IPS DF 6.9 (cell line): ENCODE measurements around the gene TMEM108.
A peak's percentile ranks its signal among the peaks of the same experiment; 100 is the strongest.

Experiments used
- DNase-seq: peaks from one replicate; pipeline ENCODE4 v3.0.0-alpha.2; 2013; ENCODE audit warnings: low read depth, low spot score
- H3K27ac ChIP-seq: one replicate; pipeline ENCODE4 v1.5.1; 2013; ENCODE audit warnings: low read length, control low read depth
- H3K27me3 ChIP-seq: 2 replicates; pipeline ENCODE4 v1.6.1; 2013; ENCODE audit warnings: mild to moderate bottlenecking, low read length; ENCODE audit not compliant: control insufficient read depth, insufficient read depth
- H3K36me3 ChIP-seq: 2 replicates; pipeline ENCODE4 v1.6.1; 2013; ENCODE audit warnings: low read length; ENCODE audit not compliant: control insufficient read depth, insufficient read depth
- H3K4me1 ChIP-seq: 2 replicates; pipeline ENCODE4 v1.6.1; 2013; ENCODE audit warnings: low read length; ENCODE audit not compliant: control insufficient read depth, insufficient read depth
- H3K4me3 ChIP-seq: 2 replicates; pipeline ENCODE4 v1.5.1; 2013; ENCODE audit warnings: mild to moderate bottlenecking, low read length
- H3K9me3 ChIP-seq: 2 replicates; pipeline ENCODE4 v1.6.1; 2013; ENCODE audit warnings: low read length, inconsistent platforms; ENCODE audit not compliant: control insufficient read depth, insufficient read depth
- WGBS: extraction: QIAGEN DNeasy Blood & Tissue Kit; methylation state at CpG from one replicate; pipeline ENCODE4 v1.1.7; 2013; ENCODE audit warnings: mixed read lengths, missing lambda C conversion rate; ENCODE audit not compliant: insufficient read length, insufficient coverage; 5-methylcytosine and 5-hydroxymethylcytosine counted together

Gene TMEM108

DNA sequence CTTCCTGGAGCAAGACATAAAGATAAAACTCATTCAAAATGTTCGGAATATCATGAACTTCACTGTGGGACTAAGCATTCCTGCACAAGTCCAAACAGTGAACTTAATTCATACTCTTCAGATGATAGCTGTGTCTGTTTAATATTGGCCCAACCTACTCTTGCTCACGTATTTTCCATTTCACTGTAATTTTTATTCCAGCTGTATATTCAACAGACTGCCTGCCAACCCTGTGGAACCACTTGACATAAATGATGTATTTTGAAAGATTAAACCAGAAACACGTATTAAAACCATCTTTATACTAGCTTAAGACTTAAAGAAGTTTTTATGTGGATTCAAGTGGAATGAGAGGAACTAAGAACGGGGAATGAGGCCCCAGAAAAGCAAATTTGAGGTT lies 172.5 kb downstream of the TMEM108 start:
- H3K9me3 ChIP-seq, result no peaks in the 10 kb centered on the region
- 0 out of 2 replicates have a peak, but pooled peaks cover 1% of the 10 kb centered on the region for H3K4me1 ChIP-seq
- H3K36me3 ChIP-seq, result no peaks in the 10 kb centered on the region
- no peaks in the 10 kb centered on the region for H3K27me3 ChIP-seq
- no peak overlapping the region for H3K27ac ChIP-seq
- DNase-seq, result no peak
- no peak overlapping the region for H3K4me3 ChIP-seq
- no CpG with 5 or more reads among the region's 4 CpGs for WGBS

DNA sequence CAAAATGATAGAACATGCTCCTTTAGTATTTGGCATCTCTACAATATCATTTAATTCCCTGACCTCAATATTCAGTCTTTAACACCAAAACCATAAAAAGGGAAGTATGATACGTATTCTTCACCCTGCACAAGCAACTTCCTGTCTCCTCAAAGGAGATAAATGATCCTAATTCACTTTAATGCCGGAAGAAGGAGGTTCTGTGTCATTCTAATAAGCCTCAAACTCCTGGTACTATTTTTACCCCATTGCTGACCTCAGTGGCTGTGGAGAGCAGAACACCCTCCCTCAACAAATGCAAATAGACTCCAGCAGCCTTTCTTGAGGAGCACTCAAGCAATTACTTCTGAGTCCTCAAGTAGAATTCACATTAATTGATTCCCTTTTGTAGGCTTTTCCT lies 173.3 kb downstream of the TMEM108 start:
- no peaks in the 10 kb centered on the region for H3K27me3 ChIP-seq
- no peak overlapping the region for H3K27ac ChIP-seq
- H3K4me3 ChIP-seq, result no peak overlapping the region
- peak; percentile 41 for DNase-seq
- H3K4me1 ChIP-seq, result 0 out of 2 replicates have a peak, but pooled peaks cover 1% of the 10 kb centered on the region
- H3K36me3 ChIP-seq, result no peaks in the 10 kb centered on the region
- WGBS, result no CpG with 5 or more reads among the region's 2 CpGs
- H3K9me3 ChIP-seq, result no peaks in the 10 kb centered on the region

DNA sequence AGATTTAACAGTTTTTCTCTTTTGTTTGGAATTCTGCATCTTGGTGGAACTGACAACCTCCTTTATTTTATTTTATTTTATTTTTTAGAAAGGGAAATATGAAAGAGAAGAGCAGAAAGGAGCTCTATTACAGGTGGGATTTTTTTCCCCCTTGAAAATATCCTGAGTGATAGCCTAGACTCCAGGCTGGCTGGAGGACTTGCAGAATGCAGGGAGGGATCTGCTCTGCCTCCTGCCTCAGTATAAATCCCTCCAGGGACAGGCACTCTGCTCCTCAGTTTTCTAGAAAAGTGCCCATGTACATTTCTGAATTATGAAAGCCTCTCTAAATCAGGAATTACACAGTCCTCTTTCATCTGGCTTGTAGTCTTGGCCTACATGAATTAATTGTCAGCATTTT lies 173.7 kb downstream of the TMEM108 start:
- Histone ChIP-seq H3K27me3 (no peaks in the 10 kb centered on the region), H3K9me3 (no peaks in the 10 kb centered on the region), H3K27ac (peak overlapping the region; percentile 81), H3K4me1 (no peaks in the 10 kb centered on the region), H3K36me3 (no peaks in the 10 kb centered on the region), H3K4me3 (no peak overlapping the region)
- no peak for DNase-seq

DNA sequence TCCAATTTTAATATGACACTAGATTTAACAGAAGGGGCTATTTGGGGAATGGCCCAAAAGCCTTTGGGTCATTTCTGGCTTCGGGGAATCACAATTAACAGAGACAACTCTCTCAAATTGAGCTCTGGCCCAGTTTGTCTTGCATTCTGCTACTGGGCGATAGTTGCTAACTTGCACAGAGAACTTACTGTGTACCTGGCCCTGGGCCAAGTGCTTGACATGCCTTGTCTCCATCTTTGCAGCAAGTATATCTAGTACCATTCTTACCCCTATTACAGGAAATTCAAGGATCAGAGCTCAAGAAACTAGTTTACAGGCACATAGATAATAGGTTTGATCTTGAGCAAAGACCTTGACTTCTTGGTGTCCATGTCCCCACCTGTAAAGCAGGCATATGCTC lies 175.7 kb downstream of the TMEM108 start:
- no CpG with 5 or more reads among the region's 2 CpGs for WGBS
- Histone ChIP-seq H3K36me3 (no peaks in the 10 kb centered on the region), H3K4me1 (no peaks in the 10 kb centered on the region), H3K9me3 (no peaks in the 10 kb centered on the region), H3K4me3 (no peak overlapping the region), H3K27ac (no peak overlapping the region), H3K27me3 (no peaks in the 10 kb centered on the region)
- DNase-seq, result no peak

DNA sequence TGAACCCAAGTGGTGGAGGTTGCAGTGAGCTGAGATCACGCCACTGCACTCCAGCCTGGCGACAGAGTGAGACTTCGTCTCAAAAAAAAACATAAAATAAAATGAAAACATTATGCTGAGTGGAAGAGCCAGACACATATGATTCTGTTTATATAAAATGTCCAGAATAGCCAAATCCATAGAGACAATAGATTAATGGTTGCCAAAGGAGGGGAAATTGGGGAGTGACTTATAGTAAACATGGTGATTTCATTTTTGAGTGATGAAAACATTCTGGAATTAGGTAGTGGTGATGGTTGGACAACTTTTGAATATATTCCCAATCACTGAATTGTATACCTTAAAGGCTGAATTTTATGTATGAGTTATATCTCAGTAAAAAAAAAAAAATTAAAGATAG lies 189.6 kb downstream of the TMEM108 start:
- no peaks in the 10 kb centered on the region for H3K36me3 ChIP-seq
- H3K27ac ChIP-seq, result no peak overlapping the region
- no peak overlapping the region for H3K4me3 ChIP-seq
- H3K4me1 ChIP-seq, result no peaks in the 10 kb centered on the region
- DNase-seq, result no peak
- no peaks in the 10 kb centered on the region for H3K27me3 ChIP-seq
- no CpG with 5 or more reads among the region's 3 CpGs for WGBS
- no peaks in the 10 kb centered on the region for H3K9me3 ChIP-seq

DNA sequence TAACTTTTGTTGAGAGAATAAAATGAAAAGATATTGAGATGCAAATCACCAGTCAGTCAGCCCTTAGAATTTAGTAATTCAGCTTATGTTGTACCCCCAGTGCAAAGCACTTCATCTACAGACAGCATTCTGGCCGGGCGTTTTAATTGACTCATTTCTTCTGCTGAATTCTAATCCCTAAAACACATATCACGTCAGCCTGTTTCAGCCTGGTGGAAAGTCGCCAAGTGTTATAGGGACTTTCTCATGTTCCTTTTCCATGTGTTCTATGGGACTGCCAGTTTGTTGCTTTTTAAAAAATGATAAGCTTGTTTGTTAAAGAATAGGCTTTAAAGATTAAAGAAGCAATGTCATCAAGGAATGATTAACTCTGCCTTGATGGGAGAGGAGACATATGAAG lies 192.0 kb downstream of the TMEM108 start:
- DNase-seq, result no peak
- WGBS, result no CpG with 5 or more reads among the region's 4 CpGs
- H3K27ac ChIP-seq, result no peak overlapping the region
- H3K4me1 ChIP-seq, result no peaks in the 10 kb centered on the region
- H3K4me3 ChIP-seq, result no peak overlapping the region
- H3K27me3 ChIP-seq, result no peaks in the 10 kb centered on the region
- H3K9me3 ChIP-seq, result no peaks in the 10 kb centered on the region
- no peaks in the 10 kb centered on the region for H3K36me3 ChIP-seq

DNA sequence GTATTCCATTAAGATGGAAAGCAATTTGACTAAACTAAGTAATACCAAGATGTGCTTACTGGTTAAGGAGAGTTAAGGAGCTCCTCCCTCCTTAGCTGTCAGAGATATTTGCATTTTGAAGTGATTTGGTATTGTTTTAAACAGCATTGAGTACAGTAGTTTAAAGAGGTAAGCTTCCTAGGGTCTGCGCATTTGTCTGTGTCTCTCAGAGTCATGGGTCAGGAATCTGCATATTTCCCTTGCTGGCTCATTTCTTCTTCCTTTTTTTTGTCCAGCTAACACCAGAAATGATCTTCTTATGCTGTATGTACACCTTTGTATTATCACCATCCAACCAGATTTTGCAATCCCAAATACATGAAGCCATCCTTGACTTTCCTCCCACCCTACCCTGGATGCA lies 198.7 kb downstream of the TMEM108 start:
- Histone ChIP-seq H3K4me3 (no peak overlapping the region), H3K27me3 (no peaks in the 10 kb centered on the region), H3K9me3 (no peaks in the 10 kb centered on the region), H3K4me1 (no peaks in the 10 kb centered on the region), H3K27ac (no peak overlapping the region), H3K36me3 (no peaks in the 10 kb centered on the region)
- no CpG with 5 or more reads among the region's 1 CpG for WGBS
- no peak for DNase-seq

DNA sequence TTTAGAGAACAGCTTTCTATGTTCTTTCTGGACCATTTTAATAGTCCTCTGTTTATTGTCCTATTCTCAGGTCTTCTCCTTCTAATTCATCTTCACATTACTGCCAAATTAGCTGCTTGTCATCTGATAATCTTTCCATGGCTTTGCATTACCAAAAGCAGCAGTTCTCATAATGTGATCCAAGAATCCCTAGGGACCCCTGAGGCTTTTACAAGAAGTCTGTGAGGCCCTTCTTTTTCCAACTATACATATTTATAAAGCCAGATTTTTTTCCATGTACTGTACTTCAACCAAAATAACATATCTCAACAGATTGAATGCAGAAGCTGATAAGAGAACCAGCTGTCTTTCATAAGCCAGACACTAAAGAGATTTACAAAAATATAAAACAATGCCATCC lies 199.2 kb downstream of the TMEM108 start:
- Histone ChIP-seq H3K27me3 (no peaks in the 10 kb centered on the region), H3K36me3 (no peaks in the 10 kb centered on the region), H3K4me3 (no peak overlapping the region), H3K9me3 (no peaks in the 10 kb centered on the region), H3K27ac (no peak overlapping the region), H3K4me1 (no peaks in the 10 kb centered on the region)
- DNase-seq, result no peak

DNA sequence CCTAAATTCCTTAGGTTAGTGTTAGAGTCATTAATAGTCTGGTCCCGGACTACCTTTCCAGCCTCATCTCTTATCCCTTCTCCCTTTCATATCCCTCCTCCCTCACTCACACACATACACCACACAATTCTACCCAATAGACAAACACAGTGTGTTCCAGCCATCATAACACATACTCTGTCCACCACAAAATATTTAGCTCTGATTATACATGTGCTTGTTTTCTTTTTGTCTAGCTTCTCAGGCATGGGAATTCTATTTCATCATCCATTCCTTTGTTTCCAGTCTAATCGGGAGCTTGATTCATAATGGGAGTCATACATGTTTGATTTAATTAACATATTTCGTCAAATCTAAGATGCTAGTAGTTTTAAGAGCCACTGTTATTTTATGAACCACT lies 199.8 kb downstream of the TMEM108 start:
- DNase-seq, result no peak
- Histone ChIP-seq H3K27ac (no peak overlapping the region), H3K27me3 (no peaks in the 10 kb centered on the region), H3K36me3 (no peaks in the 10 kb centered on the region), H3K4me3 (no peak overlapping the region), H3K9me3 (no peaks in the 10 kb centered on the region), H3K4me1 (no peaks in the 10 kb centered on the region)
- WGBS, result no CpG with 5 or more reads among the region's 3 CpGs

DNA sequence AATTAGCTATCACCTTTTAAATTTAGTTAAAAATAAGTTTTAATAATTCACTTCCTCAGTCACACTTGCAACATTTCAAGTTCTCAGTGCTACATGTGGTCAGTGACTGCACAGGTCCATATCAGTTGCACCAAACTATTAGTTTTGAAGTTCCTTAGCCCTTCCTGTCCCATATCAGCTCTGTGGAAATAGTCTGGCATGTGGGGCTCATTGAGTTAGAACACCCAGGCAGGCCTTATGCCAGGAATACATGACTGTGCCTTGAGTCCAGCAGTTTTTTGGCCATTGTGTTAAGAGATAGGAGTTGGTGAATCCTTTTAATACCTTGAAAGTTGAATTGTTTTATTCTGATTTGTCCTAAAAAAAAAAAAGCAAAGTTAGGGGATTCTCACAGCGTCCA lies 207.9 kb downstream of the TMEM108 start:
- Histone ChIP-seq H3K4me1 (no peaks in the 10 kb centered on the region), H3K9me3 (no peaks in the 10 kb centered on the region), H3K27ac (no peak overlapping the region), H3K27me3 (no peaks in the 10 kb centered on the region), H3K36me3 (no peaks in the 10 kb centered on the region), H3K4me3 (no peak overlapping the region)
- WGBS, result no CpG with 5 or more reads among the region's 1 CpG
- DNase-seq, result no peak

DNA sequence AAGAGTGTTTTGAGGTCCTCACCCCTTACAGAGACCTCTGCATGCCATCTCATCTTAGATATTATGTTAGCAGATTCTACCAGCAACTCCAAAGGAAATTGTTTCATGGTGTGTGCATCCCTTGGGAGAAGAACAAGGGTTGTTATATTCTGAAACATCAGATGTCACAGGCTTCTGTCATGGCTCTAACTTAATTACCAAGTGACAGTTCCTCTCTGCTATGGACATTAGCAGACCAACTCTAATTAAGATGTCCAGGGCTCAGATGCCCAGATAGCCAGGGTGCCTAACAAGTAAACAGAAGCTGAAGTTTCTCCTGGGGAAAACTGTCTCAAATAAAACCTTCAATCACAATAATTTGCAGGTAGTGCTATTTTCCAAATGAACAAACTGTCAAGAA lies 208.6 kb downstream of the TMEM108 start:
- H3K9me3 ChIP-seq, result no peaks in the 10 kb centered on the region
- H3K27me3 ChIP-seq, result no peaks in the 10 kb centered on the region
- no peak overlapping the region for H3K4me3 ChIP-seq
- H3K36me3 ChIP-seq, result no peaks in the 10 kb centered on the region
- no peak overlapping the region for H3K27ac ChIP-seq
- no peak for DNase-seq
- H3K4me1 ChIP-seq, result no peaks in the 10 kb centered on the region
